PC-3 (cell line): ENCODE measurements around the gene MPG. TPM values are rescaled to one million over a fixed set of nuclear protein-coding genes. Genes with fewer than 3 reads are reported as not detected.

ENCODE experiments used
- ATAC-seq: fragments of 200-7000 bp; cut with Tn5 transposase; 2 replicates; pipeline ENCODE4 v1.9.1; 2020; ENCODE audit warnings: mild to moderate bottlenecking, moderate library complexity
- BruUV-seq: library from RNA; stranded (reverse); fragments of 400-500 nt; replicated peaks from 2 replicates; lab custom pipeline; 2021; lab: Mats Ljungman, UMichigan
- CTCF ChIA-PET: fragments of 300-600 bp; sonication (Branson Sonifier 250); formaldehyde crosslinking; loops from one replicate; lab custom pipeline; 2022; ENCODE audit warnings: antibody characterized with exemption; lab: Charles Lee
- POLR2A ChIA-PET: fragments of 300-600 bp; sonication (Branson Sonifier 250); formaldehyde crosslinking; loops from one replicate; lab custom pipeline; 2022; ENCODE audit warnings: antibody characterized with exemption; ENCODE audit not compliant: unreplicated experiment; lab: Charles Lee
- DNase-seq: peaks from one replicate; pipeline ENCODE4 v3.0.0-alpha.2; 2015
- H2AFZ ChIP-seq: fragments of 300-600 bp; sonication (generic); 2 replicates; pipeline ENCODE4 v1.6.0; 2016; ENCODE audit warnings: antibody characterized with exemption, low read length
- H3F3A ChIP-seq: fragments of 300-600 bp; sonication (generic); one replicate; pipeline ENCODE4 v1.6.0; 2017; ENCODE audit warnings: antibody characterized with exemption, low read length, control low read depth, mild to moderate bottlenecking; ENCODE audit not compliant: unreplicated experiment
- H3K27ac ChIP-seq: fragments of 300-600 bp; sonication (generic); 2 replicates; pipeline ENCODE4 v1.5.1; 2016; ENCODE audit warnings: mild to moderate bottlenecking, low read length
- H3K27me3 ChIP-seq: fragments of 300-600 bp; sonication (generic); 2 replicates; pipeline ENCODE4 v1.6.1; 2016; ENCODE audit warnings: low read length, mixed read lengths
- H3K36me3 ChIP-seq: fragments of 300-600 bp; sonication (generic); 2 replicates; pipeline ENCODE4 v1.6.1; 2016; ENCODE audit warnings: low read depth, mixed run types, low read length, mixed read lengths
- H3K4me1 ChIP-seq: fragments of 300-600 bp; sonication (generic); 2 replicates; pipeline ENCODE4 v1.5.1; 2016; ENCODE audit warnings: low read length; ENCODE audit not compliant: insufficient read depth
- H3K4me2 ChIP-seq: fragments of 300-600 bp; sonication (generic); 2 replicates; pipeline ENCODE4 v1.6.0; 2016; ENCODE audit warnings: low read length
- H3K4me3 ChIP-seq: fragments of 300-600 bp; sonication (generic); 2 replicates; pipeline ENCODE4 v1.5.1; 2016; ENCODE audit warnings: mild to moderate bottlenecking, low read length, mixed read lengths
- H3K79me2 ChIP-seq: fragments of 300-600 bp; sonication (generic); 2 replicates; pipeline ENCODE4 v1.6.1; 2017; ENCODE audit warnings: low read length, mixed read lengths
- H3K9ac ChIP-seq: fragments of 300-600 bp; sonication (generic); 2 replicates; pipeline ENCODE4 v1.6.0; 2016; ENCODE audit warnings: mild to moderate bottlenecking, low read length
- H3K9me2 ChIP-seq: fragments of 300-600 bp; sonication (generic); replicated peaks from 2 replicates; pipeline ENCODE4 v1.6.1; 2016; ENCODE audit warnings: mixed run types, low read length, mixed read lengths
- H3K9me3 ChIP-seq: fragments of 300-600 bp; sonication (generic); 2 replicates; pipeline ENCODE4 v1.6.1; 2016; ENCODE audit warnings: low read length, mixed read lengths
- H4K20me1 ChIP-seq: fragments of 300-600 bp; sonication (generic); 2 replicates; pipeline ENCODE4 v1.6.1; 2016; ENCODE audit warnings: low read length, mixed read lengths
- CTCF ChIP-seq: fragments of 300-600 bp; sonication (generic); conservative IDR thresholded peaks from 2 replicates; pipeline ENCODE4 v1.5.1; 2017; ENCODE audit warnings: antibody characterized with exemption, low read depth, mild to moderate bottlenecking, low read length
- EZH2 ChIP-seq: fragments of 300-600 bp; sonication (generic); IDR thresholded peaks from one replicate; pipeline ENCODE4 v1.6.1; 2017; ENCODE audit warnings: antibody characterized with exemption, mild to moderate bottlenecking, low read length; ENCODE audit not compliant: unreplicated experiment
- EZH2phosphoT487 ChIP-seq: fragments of 300-600 bp; sonication (generic); IDR thresholded peaks from 2 replicates; pipeline ENCODE4 v1.6.1; 2018; ENCODE audit warnings: mild to moderate bottlenecking, antibody characterized with exemption, low read length, borderline replicate concordance
- intact Hi-C: fragments of 100-400 bp; cut with micrococcal nuclease; formaldehyde crosslinking; loops from 2 replicates; pipeline ENCODE4 v1.9.0; 2023
- total RNA-seq: library from RNA; depleted of rRNA; stranded (reverse); fragments of >200 nt; gene quantifications from 2 replicates; pipeline ENCODE4 v1.2.3, GENCODE V29; 2014

The MPG gene
- total RNA-seq, 1 experiment from 2014 or later: 147 TPM

GRCh38 chr16:101586-101985 lies 23.6 kb downstream of the MPG start:
- BruUV-seq: no TSS peak
- POLR2A ChIA-PET: no interaction called here

GRCh38 chr16:102060-102855 lies 24.2 kb downstream of the MPG start:
- no peak overlapping the region for H2AFZ ChIP-seq
- no peaks in the 10 kb centered on the region for H3K9me3 ChIP-seq
- no peak overlapping the region for H3K27ac ChIP-seq
- H3K79me2 ChIP-seq: no peaks in the 10 kb centered on the region
- no peaks in the 10 kb centered on the region for H4K20me1 ChIP-seq
- H3K4me2 ChIP-seq: no peak overlapping the region
- no peak overlapping the region for H3K4me3 ChIP-seq
- ChIA-PET CTCF (no interaction called here), POLR2A (no interaction called here)
- intact Hi-C loops: no loop called here
- no peak overlapping the region for H3K9ac ChIP-seq
- H3K27me3 ChIP-seq: no peaks in the 10 kb centered on the region
- H3K9me2 ChIP-seq: no peaks in the 10 kb centered on the region
- peaks cover 3% of the 10 kb centered on the region; the same call in 1 of the 2 replicates for H3K36me3 ChIP-seq
- no peaks in the 10 kb centered on the region for H3F3A ChIP-seq
- TF ChIP-seq CTCF (no peak), EZH2 (no peak), EZH2phosphoT487 (no peak)
- DNase-seq: no peak
- BruUV-seq: no TSS peak
- ATAC-seq: no peak
- H3K4me1 ChIP-seq: no peaks in the 10 kb centered on the region

More at GRCh38 chr16:101586-101985, 23.6 kb downstream of the MPG start:
- Histone ChIP-seq H3K4me2 (no peak overlapping the region), H3K4me3 (no peak overlapping the region), H3F3A (no peaks in the 10 kb centered on the region), H3K27me3 (no peaks in the 10 kb centered on the region), H4K20me1 (no peaks in the 10 kb centered on the region), H3K36me3 (peaks cover 3% of the 10 kb centered on the region; the same call in 1 of the 2 replicates), H3K9me3 (no peaks in the 10 kb centered on the region), H3K79me2 (no peaks in the 10 kb centered on the region), H2AFZ (no peak overlapping the region), H3K4me1 (no peaks in the 10 kb centered on the region), H3K9me2 (no peaks in the 10 kb centered on the region), H3K9ac (no peak overlapping the region), H3K27ac (no peak overlapping the region)
- DNase-seq: no peak
- no peak for ATAC-seq
- CTCF ChIA-PET: no interaction called here
- intact Hi-C loops: no loop called here
- TF ChIP-seq EZH2phosphoT487 (no peak), CTCF (no peak), EZH2 (no peak)

DNA sequence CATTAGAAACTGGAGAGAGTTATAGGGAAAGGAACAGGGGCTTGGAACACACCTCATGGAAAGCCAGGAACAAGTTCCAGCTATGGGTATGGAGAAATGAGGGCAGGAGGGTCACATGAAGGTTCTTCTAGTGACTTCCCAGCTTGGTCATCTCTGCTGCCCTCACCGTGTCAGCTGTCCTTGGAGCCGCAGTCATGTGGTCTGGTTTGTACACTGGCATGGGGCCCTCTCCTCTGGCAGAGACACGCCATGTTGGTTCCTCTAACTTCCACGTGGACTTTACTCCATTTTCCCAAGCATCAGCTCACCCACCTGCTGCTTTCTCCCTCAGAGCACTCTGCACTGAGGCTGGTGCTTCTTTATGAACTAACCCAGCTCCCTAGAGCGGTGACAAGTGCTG lies 26.3 kb downstream of the MPG start:
- no TSS peak for BruUV-seq
- TF ChIP-seq EZH2 (no peak), EZH2phosphoT487 (no peak), CTCF (no peak)
- Histone ChIP-seq H3K27me3 (no peaks in the 10 kb centered on the region), H3K9me2 (no peaks in the 10 kb centered on the region), H3K79me2 (no peaks in the 10 kb centered on the region), H3K4me2 (no peak overlapping the region), H3K36me3 (peaks cover 3% of the 10 kb centered on the region; the same call in 1 of the 2 replicates), H3K27ac (no peak overlapping the region), H3K9me3 (no peaks in the 10 kb centered on the region), H3K4me3 (no peak overlapping the region), H4K20me1 (no peaks in the 10 kb centered on the region), H3K4me1 (peaks cover 2% of the 10 kb centered on the region; the same call in 1 of the 2 replicates), H2AFZ (no peak overlapping the region), H3F3A (no peaks in the 10 kb centered on the region), H3K9ac (no peak overlapping the region)
- CTCF ChIA-PET: no interaction called here
- DNase-seq: no peak
- ATAC-seq: no peak
- POLR2A ChIA-PET: no interaction called here
- intact Hi-C loops: no loop called here
